H1 (cell line): ENCODE data around the gene EYA2. TPM values are rescaled to one million over a fixed set of nuclear protein-coding genes. Genes with fewer than 3 reads are reported as not detected.

Experiments
- CTCF ChIA-PET: fragments of 300-600 bp; sonication (Branson Sonifier 250); formaldehyde crosslinking; loops from one replicate; lab custom pipeline; 2021; ENCODE audit not compliant: partially characterized antibody; lab: Charles Lee
- POLR2A ChIA-PET: fragments of 300-600 bp; sonication (Branson Sonifier 250); formaldehyde crosslinking; loops from one replicate; lab custom pipeline; 2021; ENCODE audit warnings: inconsistent platforms; ENCODE audit not compliant: partially characterized antibody; lab: Charles Lee
- DNase-seq, 2 experiments: peaks; one replicate each; pipeline versions ENCODE4 v3.0.0 to v3.0.0-alpha.2; 2010 to 2022; ENCODE audit warnings: low spot score in 2 of 2, low read depth in 1 of 2, mixed read lengths in 1 of 2
- FAIRE-seq: peaks from 2 replicates; lab custom pipeline; 2011; peaks lifted over from hg19 to GRCh38; lab: Jason Lieb, UNC
- H2AFZ ChIP-seq: 2 replicates; pipeline ENCODE4 v1.8.1; 2012; ENCODE audit warnings: low read length, inconsistent platforms
- H2AK5ac ChIP-seq: 2 replicates; pipeline ENCODE4 v1.6.1; 2013; ENCODE audit warnings: low read depth, low read length
- H2BK120ac ChIP-seq: replicated peaks from 2 replicates; pipeline ENCODE3; 2013; ENCODE audit warnings: low read depth, low read length, inconsistent platforms
- H2BK12ac ChIP-seq: 2 replicates; pipeline ENCODE4 v1.6.1; 2013; ENCODE audit warnings: low read depth, low read length
- H2BK15ac ChIP-seq: 2 replicates; pipeline ENCODE4 v1.6.1; 2013; ENCODE audit warnings: low read length
- H2BK20ac ChIP-seq: 2 replicates; pipeline ENCODE4 v1.6.1; 2013; ENCODE audit warnings: low read length
- H2BK5ac ChIP-seq: 2 replicates; pipeline ENCODE4 v1.6.1; 2013; ENCODE audit warnings: low read depth, low read length
- H3K14ac ChIP-seq: 2 replicates; pipeline ENCODE4 v1.6.1; 2013; ENCODE audit warnings: inconsistent platforms; ENCODE audit not compliant: insufficient read length
- H3K18ac ChIP-seq: 2 replicates; pipeline ENCODE4 v1.6.1; 2013; ENCODE audit warnings: low read length; ENCODE audit errors: extremely low read depth
- H3K23ac ChIP-seq: 2 replicates; pipeline ENCODE4 v1.6.1; 2013; ENCODE audit warnings: inconsistent platforms; ENCODE audit not compliant: insufficient read length
- H3K23me2 ChIP-seq: 2 replicates; pipeline ENCODE4 v1.6.1; 2013; ENCODE audit warnings: low read depth, low read length
- H3K27ac ChIP-seq: 2 replicates; pipeline ENCODE4 v1.6.1; 2011; ENCODE audit warnings: low read depth, low read length, inconsistent platforms
- H3K27me3 ChIP-seq, 4 experiments: replicated peaks in 1 of 4; 1 replicate in 1 of 4; 2 replicates in 3 of 4; pipeline versions ENCODE4 v1.6.1 to v1.8.1; 2011 to 2013; ENCODE audit warnings: low read length in 3 of 4, mild to moderate bottlenecking in 3 of 4, inconsistent platforms in 2 of 4, mixed read lengths in 2 of 4, moderate library complexity in 1 of 4; ENCODE audit not compliant: control insufficient read depth in 3 of 4, insufficient read depth in 3 of 4; ENCODE audit errors: extremely low read depth in 1 of 4
- H3K36me3 ChIP-seq, 4 experiments: 2 replicates each; pipeline versions ENCODE4 v1.6.1 to v1.8.1; 2011 to 2013; ENCODE audit warnings: mild to moderate bottlenecking in 4 of 4, low read length in 3 of 4, moderate library complexity in 2 of 4, control low read depth in 1 of 4, inconsistent platforms in 1 of 4; ENCODE audit not compliant: insufficient read depth in 4 of 4, control insufficient read depth in 2 of 4
- H3K4ac ChIP-seq: replicated peaks from 2 replicates; pipeline ENCODE3; 2013; ENCODE audit warnings: low read length, low read depth, mixed read lengths, inconsistent platforms; ENCODE audit not compliant: insufficient read length
- H3K4me1 ChIP-seq, 4 experiments: replicated peaks in 1 of 4; 1 replicate in 1 of 4; 2 replicates in 3 of 4; pipeline versions ENCODE4 v1.6.1 to v1.8.1; 2011 to 2013; ENCODE audit warnings: low read length in 3 of 4, inconsistent platforms in 2 of 4, mixed read lengths in 1 of 4; ENCODE audit not compliant: insufficient read depth in 4 of 4, control insufficient read depth in 3 of 4
- H3K4me2 ChIP-seq, 2 experiments: 2 replicates each; pipeline versions ENCODE4 v1.6.1 to v1.8.1; 2011 to 2013; ENCODE audit warnings: low read depth in 2 of 2, low read length in 2 of 2, control low read depth in 1 of 2, inconsistent platforms in 1 of 2, mild to moderate bottlenecking in 1 of 2; ENCODE audit not compliant: insufficient read depth in 1 of 2
- H3K4me3 ChIP-seq, 4 experiments: fragments of 200-600, 300-600 bp in 1 of 4; sonication (generic), shearing (Covaris generic), sonication (Bioruptor Twin) in 1 of 4; 2 replicates each; pipeline versions ENCODE4 v1.5.1 to v1.8.1; 2011 to 2016; ENCODE audit warnings: low read length in 4 of 4, low read depth in 3 of 4, control low read depth in 2 of 4, inconsistent platforms in 2 of 4, mild to moderate bottlenecking in 2 of 4, mixed read lengths in 1 of 4, moderate library complexity in 1 of 4; ENCODE audit not compliant: insufficient read depth in 2 of 4; ENCODE audit errors: extremely low read depth in 1 of 4
- H3K56ac ChIP-seq: replicated peaks from 2 replicates; pipeline ENCODE3; 2013; ENCODE audit warnings: low read depth, mild to moderate bottlenecking, mixed read lengths, low read length, inconsistent platforms; ENCODE audit not compliant: insufficient read length
- H3K79me1 ChIP-seq: 2 replicates; pipeline ENCODE4 v1.6.1; 2013; ENCODE audit warnings: low read depth, low read length, control low read depth
- H3K79me2 ChIP-seq, 2 experiments: 2 replicates each; pipeline versions ENCODE4 v1.6.1 to v1.8.1; 2012 to 2013; ENCODE audit warnings: low read length in 2 of 2, mild to moderate bottlenecking in 2 of 2, inconsistent platforms in 1 of 2; ENCODE audit not compliant: insufficient read depth in 2 of 2, control insufficient read depth in 1 of 2
- H3K9ac ChIP-seq, 4 experiments: replicated peaks in 1 of 4; 1 replicate in 1 of 4; 2 replicates in 3 of 4; pipeline versions ENCODE4 v1.6.1 to v1.8.1; 2011 to 2013; ENCODE audit warnings: low read depth in 3 of 4, low read length in 3 of 4, control low read depth in 2 of 4, mild to moderate bottlenecking in 2 of 4, moderate library complexity in 2 of 4, inconsistent platforms in 1 of 4; ENCODE audit errors: extremely low read depth in 1 of 4
- H3K9me3 ChIP-seq, 2 experiments: 2 replicates each; pipeline versions ENCODE4 v1.6.1 to v1.8.1; 2012 to 2013; ENCODE audit warnings: mild to moderate bottlenecking in 2 of 2, moderate library complexity in 2 of 2, control low read depth in 1 of 2, inconsistent platforms in 1 of 2, low read depth in 1 of 2, low read length in 1 of 2, mixed read lengths in 1 of 2; ENCODE audit not compliant: insufficient read depth in 2 of 2
- H4K20me1 ChIP-seq, 2 experiments: replicated peaks in 1 of 2; 2 replicates each; pipeline versions ENCODE3 to v1.8.1; 2011 to 2013; ENCODE audit warnings: inconsistent platforms in 2 of 2, low read length in 2 of 2, mild to moderate bottlenecking in 1 of 2; ENCODE audit not compliant: insufficient read depth in 2 of 2, control insufficient read depth in 1 of 2
- H4K5ac ChIP-seq: 2 replicates; pipeline ENCODE4 v1.6.1; 2013; ENCODE audit warnings: low read length, low read depth, mixed read lengths, inconsistent platforms; ENCODE audit not compliant: insufficient read length
- H4K8ac ChIP-seq: 2 replicates; pipeline ENCODE4 v1.8.0; 2013; ENCODE audit warnings: mild to moderate bottlenecking, moderate library complexity, low read length, inconsistent platforms; ENCODE audit not compliant: insufficient read depth; ENCODE audit errors: extremely low read depth
- H4K91ac ChIP-seq: replicated peaks from 2 replicates; pipeline ENCODE3; 2013; ENCODE audit warnings: low read length, mixed read lengths, inconsistent platforms; ENCODE audit not compliant: insufficient read length
- ASH2L ChIP-seq: fragments of 200-600, 300-600 bp; sonication (generic); IDR thresholded peaks from one replicate; pipeline ENCODE4 v1.7.1; 2017; ENCODE audit warnings: low read length
- CHD2 ChIP-seq: IDR thresholded peaks from 2 replicates; pipeline ENCODE4 v1.6.1; 2012; ENCODE audit warnings: low read length, improper control_type of control experiment
- GTF2F1 ChIP-seq: IDR thresholded peaks from 2 replicates; pipeline ENCODE4 v1.6.1; 2012; ENCODE audit warnings: low read depth, low read length, improper control_type of control experiment, borderline replicate concordance
- HDAC2 ChIP-seq, 2 experiments: fragments of 300-600 bp in 1 of 2; sonication (generic) in 1 of 2; IDR thresholded peaks; 2 replicates each; pipeline ENCODE4 v1.6.1; 2011 to 2012; ENCODE audit warnings: low read depth in 2 of 2, low read length in 2 of 2, mild to moderate bottlenecking in 2 of 2, moderate library complexity in 2 of 2, borderline replicate concordance in 1 of 2, inconsistent platforms in 1 of 2
- KDM1A ChIP-seq: fragments of 200-600, 300-600 bp; sonication (generic); IDR thresholded peaks from 2 replicates; pipeline ENCODE4 v1.7.1; 2016; ENCODE audit warnings: mild to moderate bottlenecking, low read length, borderline replicate concordance
- RAD21 ChIP-seq, 2 experiments: IDR thresholded peaks in 1 of 2; conservative IDR thresholded peaks in 1 of 2; 2 replicates each; pipeline ENCODE4 v1.6.1; 2011; ENCODE audit warnings: low read depth in 2 of 2, low read length in 2 of 2, improper control_type of control experiment in 1 of 2, inconsistent platforms in 1 of 2, mild to moderate bottlenecking in 1 of 2, moderate library complexity in 1 of 2
- RNF2 ChIP-seq: fragments of 200-900, 300-1000 bp; sonication (generic); IDR thresholded peaks from 2 replicates; pipeline ENCODE4 v1.7.1; 2016; ENCODE audit warnings: borderline replicate concordance, low read depth, mild to moderate bottlenecking, antibody characterized with exemption, low read length; ENCODE audit not compliant: poor library complexity, severe bottlenecking; ENCODE audit errors: missing control alignments
- SIRT6 ChIP-seq: IDR thresholded peaks from one replicate; pipeline ENCODE4 v1.7.1; 2012; ENCODE audit warnings: low read length, inconsistent platforms
- SP2 ChIP-seq: IDR thresholded peaks from 2 replicates; pipeline ENCODE4 v1.6.1; 2012; ENCODE audit warnings: mild to moderate bottlenecking, low read length, inconsistent platforms
- USF2 ChIP-seq: IDR thresholded peaks from 2 replicates; pipeline ENCODE4 v1.6.1; 2011; ENCODE audit warnings: low read length, improper control_type of control experiment
- WGBS, 2 experiments: shearing (Covaris generic) in 1 of 2; methylation state at CpG; one replicate each; pipeline versions ENCODE4 v1.1.6 to v1.1.7; 2013 to 2015; ENCODE audit warnings: low lambda C conversion rate in 2 of 2, mixed read lengths in 2 of 2, inconsistent platforms in 1 of 2, low coverage in 1 of 2, missing lambda C conversion rate in 1 of 2; ENCODE audit not compliant: insufficient replicate concordance in 2 of 2, insufficient coverage in 1 of 2, insufficient read length in 1 of 2; ENCODE audit errors: extremely low coverage in 1 of 2, missing lambda C conversion rate in 1 of 2; 5-methylcytosine and 5-hydroxymethylcytosine counted together
- polyA plus RNA-seq, 7 experiments: library from polyadenylated mRNA; depleted of rRNA in 3 of 7; stranded (reverse) in 5 of 7; unstranded in 2 of 7; fragments of >200 nt in 5 of 7; fragments of 200-250 nt in 2 of 7; gene quantifications; 1 replicate in 5 of 7; 2 replicates in 1 of 7; 4 replicates in 1 of 7; pipeline versions ENCODE4 v1.2.1 to v1.2.3, GENCODE V29; 2011 to 2013; ENCODE audit warnings: missing spikeins in 2 of 7, mixed read lengths in 2 of 7
- total RNA-seq: library from RNA; stranded (reverse); fragmentation: NEBNext Ultra II Directional; extraction: Animal tissue kit (Norgen Biotek cat#: 25700); gene quantifications from 2 replicates; pipeline ENCODE4 v1.2.1, GENCODE V29; 2021

Gene EYA2
- total and polyA plus RNA-seq, 2 of the 8 experiments (the other 6 are each of a cell fraction or from before 2014, with no cell fraction given) = 1.6 to 1.7 TPM

- no peak overlapping the region for H2BK120ac ChIP-seq
- WGBS, 2 experiments = 88% methylated on average over 2 of the region's 2 CpGs; no CpG with 5 or more reads in 1 of the 2 experiments
- TF ChIP-seq SP2 = no peak
- TF ChIP-seq HDAC2 (IDR thresholded peaks at IDR 0.05; ENCODE audit: borderline replicate concordance in 1 of 2, low read depth in 2 of 2, low read length in 2 of 2) = no peak
- no peak for TF ChIP-seq ASH2L
- no peak for TF ChIP-seq CHD2
- TF ChIP-seq KDM1A = no peak
- TF ChIP-seq GTF2F1 = no peak
- TF ChIP-seq RAD21 (IDR thresholded peaks at IDR 0.05 in 1 of 2, conservative IDR thresholded peaks at IDR 0.05 in 1 of 2; ENCODE audit: low read depth in 2 of 2, low read length in 2 of 2) = no peak
- no peak for TF ChIP-seq SIRT6
- TF ChIP-seq USF2 = no peak
- no peak for TF ChIP-seq RNF2
Observed at GRCh38 chr20:47028487-47028886, 133.8 kb downstream of the EYA2 start.

More at GRCh38 chr20:47028487-47028886, 133.8 kb downstream of the EYA2 start:
- POLR2A ChIA-PET = no interaction called here
- no peaks in the 10 kb centered on the region for H3K27me3 ChIP-seq
- no peaks in the 10 kb centered on the region for H3K4me1 ChIP-seq
- H2BK5ac ChIP-seq = no peak overlapping the region
- no peak overlapping the region for H3K4me2 ChIP-seq
- no peak overlapping the region for H2BK15ac ChIP-seq
- H3K79me1 ChIP-seq = no peaks in the 10 kb centered on the region
- peaks cover 0 to 10% of the 10 kb centered on the region in 2 experiments; a peak in 1 of 4 replicates for H3K9me3 ChIP-seq
- DNase-seq (no peak), FAIRE-seq (no peak)
- CTCF ChIA-PET = interaction anchor here (0.6 to 1.7 kb wide), 4 partner anchors 11 to 572 kb away, joined by 3 to 7 read pairs (median 4); no protein-coding TSS in a partner anchor
- no peak overlapping the region for H2AFZ ChIP-seq
- H3K14ac ChIP-seq = no peak overlapping the region
- H3K9ac ChIP-seq = no peak overlapping the region
- H4K91ac ChIP-seq = no peak overlapping the region
- H3K4me3 ChIP-seq = no peak overlapping the region
- no peak overlapping the region for H4K8ac ChIP-seq
- no peaks in the 10 kb centered on the region for H4K20me1 ChIP-seq
- H4K5ac ChIP-seq = no peak overlapping the region
- no peak overlapping the region for H3K23ac ChIP-seq
- no peak overlapping the region for H3K56ac ChIP-seq
- H3K23me2 ChIP-seq = no peaks in the 10 kb centered on the region
- H2BK12ac ChIP-seq = no peak overlapping the region
- H3K36me3 ChIP-seq = no peaks in the 10 kb centered on the region
- H3K4ac ChIP-seq = no peak overlapping the region
- no peak overlapping the region for H3K18ac ChIP-seq
- no peaks in the 10 kb centered on the region for H3K79me2 ChIP-seq
- H3K27ac ChIP-seq = no peak overlapping the region
- H2AK5ac ChIP-seq = no peak overlapping the region
- no peak overlapping the region for H2BK20ac ChIP-seq
